GM12872 (cell line): ENCODE measurements around the gene MLLT10.

Experiments
- TF ChIP-seq, protein P1 (sequence below): IDR thresholded peaks from 3 replicates; pipeline ENCODE4 v1.5.1; 2011; ENCODE audit warnings: low read depth, mild to moderate bottlenecking, low read length, moderate library complexity; ENCODE audit not compliant: insufficient read depth

MLLT10 gene

GRCh38 chr10:21533467-21534279 lies at the start of gene MLLT10:
Gene MLLT10 (plus strand): TSS chr10:21534232. CDS start chr10:21534645, 413 bp downstream.
- TF ChIP-seq, protein P1, sequence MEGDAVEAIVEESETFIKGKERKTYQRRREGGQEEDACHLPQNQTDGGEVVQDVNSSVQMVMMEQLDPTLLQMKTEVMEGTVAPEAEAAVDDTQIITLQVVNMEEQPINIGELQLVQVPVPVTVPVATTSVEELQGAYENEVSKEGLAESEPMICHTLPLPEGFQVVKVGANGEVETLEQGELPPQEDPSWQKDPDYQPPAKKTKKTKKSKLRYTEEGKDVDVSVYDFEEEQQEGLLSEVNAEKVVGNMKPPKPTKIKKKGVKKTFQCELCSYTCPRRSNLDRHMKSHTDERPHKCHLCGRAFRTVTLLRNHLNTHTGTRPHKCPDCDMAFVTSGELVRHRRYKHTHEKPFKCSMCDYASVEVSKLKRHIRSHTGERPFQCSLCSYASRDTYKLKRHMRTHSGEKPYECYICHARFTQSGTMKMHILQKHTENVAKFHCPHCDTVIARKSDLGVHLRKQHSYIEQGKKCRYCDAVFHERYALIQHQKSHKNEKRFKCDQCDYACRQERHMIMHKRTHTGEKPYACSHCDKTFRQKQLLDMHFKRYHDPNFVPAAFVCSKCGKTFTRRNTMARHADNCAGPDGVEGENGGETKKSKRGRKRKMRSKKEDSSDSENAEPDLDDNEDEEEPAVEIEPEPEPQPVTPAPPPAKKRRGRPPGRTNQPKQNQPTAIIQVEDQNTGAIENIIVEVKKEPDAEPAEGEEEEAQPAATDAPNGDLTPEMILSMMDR: 0 out of 3 replicates have a peak, but pooled peaks have one; percentile 16

DNA sequence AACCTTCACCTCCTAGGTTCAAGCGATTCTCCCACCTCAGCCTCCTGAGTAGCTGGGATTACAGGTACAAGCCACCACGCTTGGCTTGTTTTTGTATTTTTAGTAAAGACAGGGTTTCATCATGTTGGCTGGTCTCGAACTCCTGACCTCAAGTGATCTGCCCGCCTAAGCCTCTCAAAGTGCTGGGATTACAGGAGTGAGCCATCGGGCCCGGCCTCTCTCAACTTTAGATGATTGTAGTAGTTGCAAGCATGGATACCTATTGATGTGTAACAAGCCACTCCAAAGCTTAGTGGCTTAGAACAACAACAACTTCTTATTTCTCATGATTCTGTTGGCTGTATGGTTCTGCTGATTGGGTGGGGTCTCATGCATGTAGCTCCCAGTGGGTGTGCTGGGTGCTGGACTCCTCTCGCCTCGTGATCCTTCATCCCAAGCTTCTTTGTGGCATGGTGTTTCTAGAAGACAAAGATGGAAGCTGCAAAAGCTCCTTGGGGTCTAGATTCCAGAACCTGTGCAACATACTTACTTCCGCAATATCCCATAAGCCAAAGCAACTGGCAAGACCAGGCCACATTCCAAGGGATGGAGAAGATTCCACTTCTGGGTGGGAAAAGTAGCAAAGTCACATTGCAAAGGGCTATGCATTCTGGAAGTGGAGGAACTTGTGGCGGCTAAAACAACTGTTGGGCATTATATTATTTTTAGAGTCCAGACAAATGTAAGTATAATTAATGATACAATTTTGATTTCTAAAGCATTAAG lies 46.4 kb upstream of the MLLT10 start:
- TF ChIP-seq, protein P1: no peak

DNA sequence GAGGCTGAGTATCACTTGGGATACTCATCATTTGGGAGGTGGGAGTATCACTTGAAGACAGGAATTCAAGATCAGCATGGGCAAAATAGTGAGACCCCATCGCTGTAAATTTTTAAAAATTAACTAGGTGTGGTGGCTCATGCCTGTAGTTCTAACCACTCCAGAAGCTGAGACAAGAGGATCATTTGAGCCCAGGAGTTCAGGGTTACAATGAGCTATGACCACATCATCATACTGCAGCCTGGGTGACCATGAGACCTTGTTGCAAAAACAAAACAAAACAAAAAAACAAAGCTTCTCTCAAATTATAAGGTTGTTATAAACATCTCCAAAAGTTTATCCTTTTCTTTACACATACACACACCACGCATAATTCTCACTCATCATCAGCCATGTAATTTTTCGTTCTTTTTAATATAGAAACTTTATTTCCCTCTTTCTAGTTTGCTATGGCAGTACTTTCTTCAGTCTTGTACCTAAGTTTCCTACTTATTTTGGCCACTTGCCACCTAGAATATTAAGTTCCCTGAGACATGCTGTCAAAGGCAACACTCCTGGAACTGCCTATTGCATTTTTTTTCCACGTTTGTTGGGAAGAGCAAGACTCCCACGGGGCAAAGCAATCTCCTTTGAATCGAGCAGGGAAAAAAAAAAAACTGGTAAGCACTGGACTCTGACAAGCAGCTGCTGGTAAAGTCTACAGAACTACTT lies 45.6 kb upstream of the MLLT10 start:
- TF ChIP-seq, protein P1: no peak

DNA sequence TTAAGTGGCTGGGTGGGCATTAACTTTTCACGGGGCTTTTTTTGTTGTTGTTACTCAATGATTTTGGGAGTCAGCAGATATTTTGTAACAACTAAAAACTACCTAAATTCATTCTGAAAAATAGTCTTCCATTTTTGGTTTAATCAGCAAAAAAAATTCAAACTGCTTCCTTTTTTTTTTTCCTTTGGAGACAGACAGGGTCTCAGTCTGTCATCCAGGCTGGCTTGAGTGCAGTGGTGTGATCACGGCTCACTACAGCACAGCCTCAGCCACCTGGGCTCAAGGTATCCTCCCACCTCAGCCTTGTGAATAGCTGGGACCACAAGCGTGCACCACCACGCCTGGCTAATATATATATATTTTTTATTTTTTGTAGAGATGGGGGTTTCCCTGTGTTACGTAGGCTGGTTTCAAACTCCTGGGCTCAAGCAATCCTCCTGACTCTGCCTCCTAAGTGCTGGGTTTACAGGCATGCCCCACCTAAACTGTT lies 45.0 kb upstream of the MLLT10 start:
- TF ChIP-seq, protein P1: no peak

DNA sequence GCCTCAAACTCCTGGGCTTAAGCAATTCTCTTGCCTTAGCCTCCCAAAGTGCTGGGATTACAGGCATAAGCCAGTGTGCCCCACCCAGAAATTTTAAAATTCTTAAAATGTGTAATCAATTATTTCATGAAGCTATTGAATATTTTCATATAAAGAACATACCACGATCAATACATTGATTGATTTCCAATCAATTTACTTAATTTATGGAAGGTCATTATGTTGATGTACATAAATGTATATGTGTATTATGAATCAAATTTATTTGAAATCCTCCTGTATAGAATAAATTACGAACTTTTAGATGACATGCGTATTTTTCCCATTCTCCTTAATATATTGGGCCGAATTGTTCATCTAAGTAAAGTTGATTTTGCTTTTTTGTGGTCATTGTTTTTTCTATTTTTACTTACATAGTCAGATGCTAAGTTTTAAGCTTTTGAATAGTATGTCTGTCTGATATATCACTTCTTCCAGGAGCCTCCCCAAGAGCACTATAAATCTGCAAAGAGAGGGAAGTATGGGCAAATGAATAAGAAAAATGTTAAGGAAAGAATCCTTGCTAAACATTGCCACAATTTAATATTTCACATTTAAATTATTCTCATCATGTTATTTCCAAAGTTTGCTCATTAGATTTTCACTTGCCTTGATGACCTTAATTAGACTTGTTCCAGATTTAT lies 43.9 kb upstream of the MLLT10 start:
- TF ChIP-seq, protein P1: no peak

- TF ChIP-seq, protein P1: no peak
Measured at GRCh38 chr10:21490711-21491105, 43.3 kb upstream of the MLLT10 start.
